HG02759 (cell line): Measurements from ENCODE around the gene ZMYM2.
"Not testable (repeated sequence)": the region's sequence is repeated elsewhere in the genome, so short reads cannot be mapped to it uniquely, and the experiment has no call there.

Source experiments
- ATAC-seq: cut with Tn5 transposase; IDR thresholded peaks from one replicate; pipeline ENCODE4 v1.9.1; 2021; ENCODE audit warnings: mild to moderate bottlenecking, moderate library complexity; ENCODE audit not compliant: unreplicated experiment

The ZMYM2 gene

GRCh38 chr13:19958155-19959111, at the start of gene ZMYM2:
ZMYM2 (plus strand) TSS chr13:19958727; CDS start chr13:19993073, 34,346 bp downstream.
- peak; percentile 82 for ATAC-seq

GRCh38 chr13:19910336-19911072, 48.0 kb upstream of the ZMYM2 start:
- ATAC-seq = no peak

GRCh38 chr13:19927117-19927748, 31.3 kb upstream of the ZMYM2 start:
- ATAC-seq = no peak

GRCh38 chr13:19940106-19940505, 18.4 kb upstream of the ZMYM2 start:
- no peak for ATAC-seq

- no peak for ATAC-seq
Measured at GRCh38 chr13:19950374-19950773, 8.2 kb upstream of the ZMYM2 start.

- ATAC-seq = no peak
Measured at GRCh38 chr13:19952850-19953249, 5.7 kb upstream of the ZMYM2 start.

- ATAC-seq = no peak
Measured at GRCh38 chr13:19955873-19956559, 2.5 kb upstream of the ZMYM2 start.

GRCh38 chr13:19957320-19958154, 990 bp upstream of the ZMYM2 start:
- ATAC-seq = peak; percentile 21

- ATAC-seq = peak; percentile 11
Measured at GRCh38 chr13:19959141-19959830, 759 bp downstream of the ZMYM2 start.

GRCh38 chr13:19959831-19960652, 1.5 kb downstream of the ZMYM2 start:
- peak; percentile 33 for ATAC-seq

GRCh38 chr13:19960653-19960976, 2.1 kb downstream of the ZMYM2 start:
- ATAC-seq = no peak

GRCh38 chr13:19961489-19961888, 3.0 kb downstream of the ZMYM2 start:
- no peak for ATAC-seq

GRCh38 chr13:19961924-19962323, 3.4 kb downstream of the ZMYM2 start:
- no peak for ATAC-seq

- no peak for ATAC-seq
Measured at GRCh38 chr13:19962894-19963293, 4.4 kb downstream of the ZMYM2 start.

GRCh38 chr13:19967621-19968020, 9.1 kb downstream of the ZMYM2 start:
- ATAC-seq = peak; percentile 69

- ATAC-seq = not testable (repeated sequence)
Measured at GRCh38 chr13:19974498-19975009, 16.0 kb downstream of the ZMYM2 start.

- no peak for ATAC-seq
Measured at GRCh38 chr13:19978831-19979437, 20.4 kb downstream of the ZMYM2 start.

- ATAC-seq = no peak
Measured at GRCh38 chr13:19981685-19982238, 23.2 kb downstream of the ZMYM2 start.
